CD14-positive monocyte (primary cell): Measurements from ENCODE around the gene C11orf91. TPM values are rescaled to one million over a fixed set of nuclear protein-coding genes. Genes with fewer than 3 reads are reported as not detected.

Experiments used
- DNase-seq, 3 donors: peaks; one replicate each; pipeline ENCODE4 v3.0.0-alpha.2; 2011 to 2022
- H2AFZ ChIP-seq: 2 replicates; pipeline ENCODE4 v1.6.0; 2012; ENCODE audit warnings: mild to moderate bottlenecking, low read depth, low read length, inconsistent platforms; ENCODE audit not compliant: insufficient read depth, poor library complexity, severe bottlenecking
- H3K27ac ChIP-seq, 2 donors: 1 replicate in 1 of 2; 2 replicates in 1 of 2; pipeline ENCODE4 v1.5.1; 2012 to 2013; ENCODE audit warnings: low read length in 2 of 2, control low read depth in 1 of 2, inconsistent platforms in 1 of 2, low read depth in 1 of 2, mild to moderate bottlenecking in 1 of 2
- H3K27me3 ChIP-seq, 2 donors: one replicate each; pipeline versions ENCODE4 v1.6.0 to v1.6.1; 2011 to 2013; ENCODE audit warnings: low read length in 2 of 2; ENCODE audit not compliant: control insufficient read depth in 2 of 2, insufficient read depth in 2 of 2
- H3K36me3 ChIP-seq, 2 donors: replicated peaks in 1 of 2; 1 replicate in 1 of 2; 2 replicates in 1 of 2; pipeline versions ENCODE4 v1.5.1 to v1.6.1; 2012 to 2013; ENCODE audit warnings: low read length in 2 of 2, control low read depth in 1 of 2, inconsistent platforms in 1 of 2, mild to moderate bottlenecking in 1 of 2; ENCODE audit not compliant: insufficient read depth in 2 of 2, control insufficient read depth in 1 of 2
- H3K4me1 ChIP-seq, 2 donors: 1 replicate in 1 of 2; 2 replicates in 1 of 2; pipeline versions ENCODE4 v1.5.1 to v1.6.1; 2012 to 2013; ENCODE audit warnings: low read length in 2 of 2, control low read depth in 1 of 2, inconsistent platforms in 1 of 2, mild to moderate bottlenecking in 1 of 2, moderate library complexity in 1 of 2; ENCODE audit not compliant: insufficient read depth in 2 of 2, control insufficient read depth in 1 of 2
- H3K4me2 ChIP-seq: replicated peaks from 2 replicates; pipeline ENCODE3; 2012; ENCODE audit warnings: low read length, moderate library complexity, mild to moderate bottlenecking; ENCODE audit not compliant: poor library complexity, severe bottlenecking; ENCODE audit errors: extremely low read depth
- H3K4me3 ChIP-seq, 3 experiments: fragments of 200-600 bp in 1 of 3; sonication (generic) in 1 of 3; replicated peaks in 1 of 3; 1 replicate in 2 of 3; 2 replicates in 1 of 3; pipeline ENCODE4 v1.5.1; 2011 to 2013; ENCODE audit warnings: low read length in 3 of 3, mild to moderate bottlenecking in 3 of 3, control low read depth in 2 of 3, low read depth in 2 of 3, inconsistent platforms in 1 of 3, moderate library complexity in 1 of 3
- H3K79me2 ChIP-seq: 2 replicates; pipeline ENCODE4 v1.6.0; 2012; ENCODE audit warnings: mild to moderate bottlenecking, control low read depth, inconsistent platforms, low read length, moderate library complexity; ENCODE audit not compliant: insufficient read depth
- H3K9ac ChIP-seq: 2 replicates; pipeline ENCODE4 v1.6.0; 2017; ENCODE audit warnings: low read length, mild to moderate bottlenecking; ENCODE audit not compliant: insufficient read depth, poor library complexity, severe bottlenecking
- H3K9me3 ChIP-seq, 2 donors: replicated peaks in 1 of 2; 1 replicate in 1 of 2; 2 replicates in 1 of 2; pipeline versions ENCODE4 v1.5.1 to v1.6.1; 2012 to 2013; ENCODE audit warnings: low read length in 2 of 2, control low read depth in 1 of 2; ENCODE audit not compliant: control insufficient read depth in 1 of 2, insufficient read depth in 1 of 2
- H4K20me1 ChIP-seq: 2 replicates; pipeline ENCODE4 v1.6.0; 2012; ENCODE audit warnings: mild to moderate bottlenecking, low read length, control low read depth, moderate library complexity; ENCODE audit not compliant: insufficient read depth
- H3K27ac Mint-ChIP-seq, 7 donors: one replicate each; pipeline ENCODE4 v1.8.0; 2020; ENCODE audit warnings: mild to moderate bottlenecking in 7 of 7, mixed read lengths in 7 of 7, moderate library complexity in 6 of 7, inconsistent platforms in 2 of 7
- H3K27me3 Mint-ChIP-seq, 3 donors: one replicate each; pipeline ENCODE4 v1.8.0; 2021 to 2022; ENCODE audit warnings: low read depth in 3 of 3, mild to moderate bottlenecking in 3 of 3, mixed read lengths in 3 of 3, moderate library complexity in 3 of 3, inconsistent platforms in 1 of 3
- H3K36me3 Mint-ChIP-seq, 2 donors: one replicate each; pipeline ENCODE4 v1.8.0; 2020; ENCODE audit warnings: mixed read lengths in 2 of 2, inconsistent platforms in 1 of 2, mild to moderate bottlenecking in 1 of 2
- H3K4me1 Mint-ChIP-seq: one replicate; pipeline ENCODE4 v1.8.0; 2020; ENCODE audit warnings: mild to moderate bottlenecking, mixed read lengths
- H3K4me3 Mint-ChIP-seq, 2 donors: one replicate each; pipeline ENCODE4 v1.8.0; 2020; ENCODE audit warnings: mild to moderate bottlenecking in 2 of 2, mixed read lengths in 2 of 2, moderate library complexity in 1 of 2
- H3K9me3 Mint-ChIP-seq, 7 donors: one replicate each; pipeline ENCODE4 v1.8.0; 2020 to 2022; ENCODE audit warnings: mixed read lengths in 7 of 7, mild to moderate bottlenecking in 6 of 7, moderate library complexity in 6 of 7, inconsistent platforms in 2 of 7
- WGBS: methylation state at CpG from one replicate; pipeline ENCODE4 v1.1.5; 2013; ENCODE audit warnings: missing lambda C conversion rate; ENCODE audit not compliant: insufficient coverage; 5-methylcytosine and 5-hydroxymethylcytosine counted together
- intact Hi-C, 2 donors: fragments of 100-400 bp; cut with micrococcal nuclease; formaldehyde crosslinking; loops; one replicate each; pipeline versions ENCODE4 v1.15.0 to v1.15.1; 2023
- polyA plus RNA-seq, 3 donors: library from polyadenylated mRNA; depleted of rRNA in 1 of 3; unstranded in 2 of 3; stranded (reverse) in 1 of 3; fragments of 300-500 nt in 2 of 3; fragments of >200 nt in 1 of 3; fragmentation: Illumina TruSeq in 2 of 3; gene quantifications; 1 replicate in 2 of 3; 2 replicates in 1 of 3; pipeline ENCODE4 v1.2.3, GENCODE V29; 2012 to 2021
- TF ChIP-seq, protein P1 (sequence below): fragments of 200-600 bp; IDR thresholded peaks from one replicate; pipeline ENCODE4 v1.8.0; 2022; ENCODE audit warnings: antibody characterized with exemption, mild to moderate bottlenecking

C11orf91 gene
- polyA plus RNA-seq, 3 donors = not detected

GRCh38 chr11:33668951-33669596 lies 31.6 kb downstream of the C11orf91 start:
- Mint-ChIP-seq H3K27ac (no peak overlapping the region), H3K4me1 (no peaks in the 10 kb centered on the region), H3K4me3 (no peak overlapping the region), H3K36me3 (no peaks in the 10 kb centered on the region), H3K9me3 (peaks cover 0 to 3% (median 0%) of the 10 kb centered on the region in 7 donors), H3K27me3 (peaks cover 1 to 9% (median 6%) of the 10 kb centered on the region in 3 donors)
- Histone ChIP-seq H3K79me2 (no peaks in the 10 kb centered on the region), H3K36me3 (no peaks in the 10 kb centered on the region), H3K9me3 (no peaks in the 10 kb centered on the region), H2AFZ (no peak overlapping the region), H3K27me3 (no peaks in the 10 kb centered on the region), H3K9ac (no peak overlapping the region), H3K4me1 (no peaks in the 10 kb centered on the region), H4K20me1 (no peaks in the 10 kb centered on the region), H3K27ac (no peak overlapping the region), H3K4me2 (no peak overlapping the region), H3K4me3 (no peak overlapping the region)
- DNase-seq = no peak
- intact Hi-C loops = no loop called here
- WGBS = no CpG with 5 or more reads among the region's 6 CpGs
- TF ChIP-seq, protein P1, sequence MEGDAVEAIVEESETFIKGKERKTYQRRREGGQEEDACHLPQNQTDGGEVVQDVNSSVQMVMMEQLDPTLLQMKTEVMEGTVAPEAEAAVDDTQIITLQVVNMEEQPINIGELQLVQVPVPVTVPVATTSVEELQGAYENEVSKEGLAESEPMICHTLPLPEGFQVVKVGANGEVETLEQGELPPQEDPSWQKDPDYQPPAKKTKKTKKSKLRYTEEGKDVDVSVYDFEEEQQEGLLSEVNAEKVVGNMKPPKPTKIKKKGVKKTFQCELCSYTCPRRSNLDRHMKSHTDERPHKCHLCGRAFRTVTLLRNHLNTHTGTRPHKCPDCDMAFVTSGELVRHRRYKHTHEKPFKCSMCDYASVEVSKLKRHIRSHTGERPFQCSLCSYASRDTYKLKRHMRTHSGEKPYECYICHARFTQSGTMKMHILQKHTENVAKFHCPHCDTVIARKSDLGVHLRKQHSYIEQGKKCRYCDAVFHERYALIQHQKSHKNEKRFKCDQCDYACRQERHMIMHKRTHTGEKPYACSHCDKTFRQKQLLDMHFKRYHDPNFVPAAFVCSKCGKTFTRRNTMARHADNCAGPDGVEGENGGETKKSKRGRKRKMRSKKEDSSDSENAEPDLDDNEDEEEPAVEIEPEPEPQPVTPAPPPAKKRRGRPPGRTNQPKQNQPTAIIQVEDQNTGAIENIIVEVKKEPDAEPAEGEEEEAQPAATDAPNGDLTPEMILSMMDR = no peak

GRCh38 chr11:33668468-33668825 lies 32.2 kb downstream of the C11orf91 start:
- TF ChIP-seq, protein P1 = no peak
- 100% methylated on average over 2 of the region's 6 CpGs for WGBS
- Histone ChIP-seq H4K20me1 (no peaks in the 10 kb centered on the region), H3K9ac (no peak overlapping the region), H3K79me2 (no peaks in the 10 kb centered on the region), H2AFZ (no peak overlapping the region), H3K36me3 (no peaks in the 10 kb centered on the region), H3K27ac (no peak overlapping the region), H3K4me3 (no peak overlapping the region), H3K4me2 (no peak overlapping the region), H3K9me3 (no peaks in the 10 kb centered on the region), H3K4me1 (no peaks in the 10 kb centered on the region), H3K27me3 (no peaks in the 10 kb centered on the region)
- Mint-ChIP-seq H3K27me3 (peaks cover 1 to 9% (median 6%) of the 10 kb centered on the region in 3 donors), H3K9me3 (peaks cover 0 to 3% (median 0%) of the 10 kb centered on the region in 7 donors), H3K4me1 (no peaks in the 10 kb centered on the region), H3K36me3 (no peaks in the 10 kb centered on the region), H3K27ac (no peak overlapping the region), H3K4me3 (no peak overlapping the region)
- no peak for DNase-seq
- intact Hi-C loops = no loop called here
